Endothelial cell (in vitro differentiated cells): ENCODE results near the gene MIEN1. TPM values are rescaled to one million over a fixed set of nuclear protein-coding genes. Genes with fewer than 3 reads are reported as not detected.

Experiments
- DNase-seq: peaks from one replicate; pipeline ENCODE4 v3.0.0; 2021; ENCODE audit warnings: low spot score
- H3K27ac Mint-ChIP-seq: one replicate; pipeline ENCODE4 v1.8.0; 2021; ENCODE audit warnings: mixed read lengths, inconsistent platforms; ENCODE audit not compliant: unreplicated experiment
- H3K27me3 Mint-ChIP-seq: one replicate; pipeline ENCODE4 v1.8.0; 2021; ENCODE audit warnings: mild to moderate bottlenecking, moderate library complexity, mixed read lengths, inconsistent platforms; ENCODE audit not compliant: unreplicated experiment
- H3K36me3 Mint-ChIP-seq: one replicate; pipeline ENCODE4 v1.8.0; 2021; ENCODE audit warnings: mild to moderate bottlenecking, low read depth, mixed read lengths, inconsistent platforms; ENCODE audit not compliant: unreplicated experiment
- H3K4me1 Mint-ChIP-seq: one replicate; pipeline ENCODE4 v1.8.0; 2021; ENCODE audit warnings: mild to moderate bottlenecking, mixed read lengths, inconsistent platforms; ENCODE audit not compliant: unreplicated experiment
- H3K4me3 Mint-ChIP-seq: one replicate; pipeline ENCODE4 v1.8.0; 2021; ENCODE audit warnings: mild to moderate bottlenecking, mixed read lengths, inconsistent platforms; ENCODE audit not compliant: unreplicated experiment
- H3K9me3 Mint-ChIP-seq: one replicate; pipeline ENCODE4 v1.8.0; 2021; ENCODE audit warnings: mixed read lengths, inconsistent platforms; ENCODE audit not compliant: unreplicated experiment
- total RNA-seq: library from RNA; stranded (reverse); fragmentation: NEBNext Ultra II Directional; extraction: Animal tissue kit (Norgen Biotek cat#: 25700); gene quantifications from one replicate; pipeline ENCODE4 v1.2.1, GENCODE V29; 2021; ENCODE audit not compliant: unreplicated experiment
- TF ChIP-seq, protein P1 (sequence below): fragments of 200-600 bp; sonication (generic); IDR thresholded peaks from one replicate; pipeline ENCODE4 v1.5.0; 2021; ENCODE audit warnings: antibody characterized with exemption; ENCODE audit not compliant: unreplicated experiment

The MIEN1 gene
- total RNA-seq, 1 donor from 2014 or later, result 15.5 TPM

DNA sequence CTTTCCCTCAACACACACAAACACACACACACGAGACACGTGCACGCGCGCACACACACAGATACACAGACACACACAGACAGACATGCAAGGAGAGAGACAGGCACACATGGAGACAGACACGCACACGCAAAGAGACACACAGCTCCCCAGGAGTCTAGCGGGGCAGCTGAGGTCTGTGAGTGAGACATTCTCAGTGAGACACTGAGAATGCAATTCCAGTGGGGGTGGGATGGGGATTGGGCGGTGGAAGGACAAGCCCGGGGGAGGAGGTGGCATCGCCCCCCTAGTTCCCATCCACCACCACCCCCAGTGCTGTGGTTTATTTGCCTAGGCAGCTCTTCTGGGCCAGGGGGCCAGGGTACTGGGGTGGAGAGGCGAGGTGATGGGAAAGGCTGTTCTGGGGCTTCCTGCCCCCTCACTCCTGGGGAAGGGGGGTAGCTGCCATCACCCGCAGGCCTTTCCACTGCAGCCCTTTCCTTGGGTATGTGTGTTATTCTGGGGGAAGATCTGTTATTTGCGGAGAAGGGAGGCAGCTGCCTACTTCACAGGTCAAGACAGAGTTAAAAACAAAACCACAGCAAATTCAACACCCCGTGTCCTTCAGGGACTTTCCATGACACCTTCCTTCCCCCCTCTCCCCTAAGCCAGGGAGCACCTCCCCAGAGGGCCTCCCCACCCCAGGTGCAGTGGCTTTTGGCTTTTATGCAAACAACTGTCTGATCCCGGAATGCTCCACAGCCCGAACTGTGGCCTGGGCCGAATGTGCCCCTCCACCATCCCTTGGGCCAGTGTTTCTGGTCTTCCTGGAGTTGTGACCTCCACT, 25.4 kb upstream of the MIEN1 start:
- Mint-ChIP-seq H3K4me1 (peaks cover 5% of the 10 kb centered on the region), H3K36me3 (no peaks in the 10 kb centered on the region), H3K4me3 (peak overlapping the region; percentile 12), H3K27ac (no peak overlapping the region), H3K27me3 (peaks cover 3% of the 10 kb centered on the region), H3K9me3 (no peaks in the 10 kb centered on the region)
- TF ChIP-seq, protein P1, sequence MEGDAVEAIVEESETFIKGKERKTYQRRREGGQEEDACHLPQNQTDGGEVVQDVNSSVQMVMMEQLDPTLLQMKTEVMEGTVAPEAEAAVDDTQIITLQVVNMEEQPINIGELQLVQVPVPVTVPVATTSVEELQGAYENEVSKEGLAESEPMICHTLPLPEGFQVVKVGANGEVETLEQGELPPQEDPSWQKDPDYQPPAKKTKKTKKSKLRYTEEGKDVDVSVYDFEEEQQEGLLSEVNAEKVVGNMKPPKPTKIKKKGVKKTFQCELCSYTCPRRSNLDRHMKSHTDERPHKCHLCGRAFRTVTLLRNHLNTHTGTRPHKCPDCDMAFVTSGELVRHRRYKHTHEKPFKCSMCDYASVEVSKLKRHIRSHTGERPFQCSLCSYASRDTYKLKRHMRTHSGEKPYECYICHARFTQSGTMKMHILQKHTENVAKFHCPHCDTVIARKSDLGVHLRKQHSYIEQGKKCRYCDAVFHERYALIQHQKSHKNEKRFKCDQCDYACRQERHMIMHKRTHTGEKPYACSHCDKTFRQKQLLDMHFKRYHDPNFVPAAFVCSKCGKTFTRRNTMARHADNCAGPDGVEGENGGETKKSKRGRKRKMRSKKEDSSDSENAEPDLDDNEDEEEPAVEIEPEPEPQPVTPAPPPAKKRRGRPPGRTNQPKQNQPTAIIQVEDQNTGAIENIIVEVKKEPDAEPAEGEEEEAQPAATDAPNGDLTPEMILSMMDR, result no peak
- no peak for DNase-seq

DNA sequence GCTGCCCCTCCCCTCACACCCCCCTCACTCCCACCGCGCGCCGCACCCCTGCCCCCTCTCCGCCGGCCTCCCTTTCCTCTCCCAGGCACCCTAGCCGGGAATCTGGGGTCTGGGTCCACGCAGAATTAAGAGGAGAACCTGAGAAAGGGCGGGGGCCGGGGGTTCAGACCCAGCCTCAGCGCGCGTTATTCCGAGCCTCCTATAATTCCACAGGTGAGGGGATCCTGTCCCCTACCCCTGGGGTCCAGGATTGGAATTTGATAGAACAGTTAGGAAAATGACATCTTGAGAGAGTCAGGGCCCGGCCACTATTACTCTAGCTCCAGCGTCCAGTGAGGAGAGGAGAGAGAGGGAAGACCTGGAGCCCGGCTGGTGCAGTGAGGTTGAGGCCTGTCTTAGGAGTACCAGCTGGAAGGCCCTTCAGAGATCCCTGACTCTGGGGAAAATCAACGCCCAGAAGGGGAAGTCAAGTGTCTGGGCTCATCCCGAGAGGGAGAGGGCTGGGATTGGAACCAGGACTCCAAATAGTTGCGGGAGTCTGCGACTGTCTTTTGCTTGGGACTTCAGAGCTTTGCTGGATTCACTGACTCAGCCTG, 24.7 kb upstream of the MIEN1 start:
- TF ChIP-seq, protein P1, result no peak
- Mint-ChIP-seq H3K27ac (no peak overlapping the region), H3K4me1 (peaks cover 5% of the 10 kb centered on the region), H3K4me3 (peak overlapping the region; percentile 12), H3K36me3 (no peaks in the 10 kb centered on the region), H3K9me3 (no peaks in the 10 kb centered on the region), H3K27me3 (peaks cover 3% of the 10 kb centered on the region)
- no peak for DNase-seq

DNA sequence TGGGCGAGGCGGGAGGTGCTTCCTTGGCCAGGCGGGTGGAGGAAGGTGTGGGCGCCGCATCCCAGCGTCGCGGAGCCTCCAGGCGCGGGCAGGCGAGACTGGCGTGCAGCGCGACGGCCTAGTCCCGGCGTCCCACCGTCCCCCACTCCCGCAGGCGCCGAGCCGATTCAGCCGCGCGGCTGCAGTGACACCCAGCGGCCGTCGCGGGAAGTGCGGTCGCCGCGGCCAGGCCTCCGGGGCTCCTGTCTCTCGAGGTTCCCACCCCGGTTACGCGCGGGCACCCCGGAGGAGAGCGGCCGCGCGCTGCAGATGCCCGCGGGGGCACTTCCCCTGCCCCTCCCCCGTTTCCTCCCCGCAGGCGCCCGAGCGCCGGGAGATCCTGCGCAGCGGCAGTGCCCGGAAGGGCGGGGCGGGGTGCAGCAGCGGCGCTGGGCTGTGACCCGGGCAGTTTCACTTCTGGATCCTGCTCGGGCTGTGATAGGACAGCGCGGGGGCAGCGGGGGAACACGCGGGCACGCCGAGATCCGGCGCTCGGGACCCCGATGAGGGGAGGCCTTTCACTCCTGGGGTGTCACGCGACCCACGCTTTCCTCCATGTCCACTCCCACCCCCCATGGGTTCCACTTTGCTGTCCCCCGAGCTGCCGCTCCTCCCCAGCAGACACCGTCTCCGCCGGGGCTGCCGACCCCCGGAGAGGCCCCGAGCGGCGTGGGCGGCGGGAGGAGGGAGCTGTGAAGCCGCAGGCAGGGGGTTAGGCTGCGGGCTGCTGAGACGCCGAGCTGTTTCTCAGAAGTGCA, 24.0 kb upstream of the MIEN1 start:
- peak; percentile 87 for DNase-seq

DNA sequence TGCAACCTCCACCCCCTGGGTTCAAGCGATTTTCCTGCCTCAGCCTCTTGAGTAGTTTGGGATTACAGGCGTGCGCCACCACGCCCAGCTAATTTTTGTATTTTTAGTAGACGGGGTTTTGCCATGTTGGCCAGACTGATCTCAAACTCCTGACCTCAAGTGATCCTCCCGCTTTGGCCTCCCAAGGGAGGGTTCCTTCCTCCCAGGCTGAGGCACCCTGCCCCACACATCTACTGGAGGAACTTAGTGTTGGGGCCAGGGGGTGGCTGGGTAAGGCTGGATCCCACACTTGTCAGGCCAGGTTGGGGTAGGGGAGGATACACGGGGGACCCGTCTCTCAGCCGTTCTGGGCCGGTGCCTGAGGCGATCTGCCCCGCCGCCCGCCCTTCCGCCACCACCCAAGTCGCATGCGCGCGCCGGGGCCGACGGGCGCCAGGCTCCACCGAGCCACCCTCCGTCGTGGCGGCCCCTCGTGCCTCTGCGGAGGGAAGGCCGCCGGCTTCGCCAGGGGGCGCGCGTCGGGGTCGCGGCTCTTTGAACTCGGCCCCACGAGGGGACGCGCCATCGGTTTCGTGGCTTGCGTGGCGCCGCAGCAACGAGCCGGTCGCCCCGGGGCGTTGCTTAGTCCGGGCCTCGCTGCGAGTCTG, 23.3 kb upstream of the MIEN1 start:
- Mint-ChIP-seq H3K27ac (no peak overlapping the region), H3K36me3 (no peaks in the 10 kb centered on the region), H3K4me1 (peaks cover 5% of the 10 kb centered on the region), H3K9me3 (no peaks in the 10 kb centered on the region), H3K4me3 (peak overlapping the region; percentile 76), H3K27me3 (peaks cover 3% of the 10 kb centered on the region)
- TF ChIP-seq, protein P1, result no peak
- DNase-seq, result peak; percentile 49

More for the DNA sequence above, 24.0 kb upstream of the MIEN1 start:
- Mint-ChIP-seq H3K27me3 (peaks cover 3% of the 10 kb centered on the region), H3K4me1 (peaks cover 5% of the 10 kb centered on the region), H3K27ac (no peak overlapping the region), H3K4me3 (no peak overlapping the region), H3K9me3 (no peaks in the 10 kb centered on the region), H3K36me3 (no peaks in the 10 kb centered on the region)
- TF ChIP-seq, protein P1, result peak; percentile 99
